HG02642 (cell line): ENCODE measurements around the gene CREM.

Experiments used
- ATAC-seq: cut with Tn5 transposase; IDR thresholded peaks from one replicate; pipeline ENCODE4 v1.9.1; 2021; ENCODE audit warnings: mild to moderate bottlenecking; ENCODE audit not compliant: unreplicated experiment, poor library complexity

Gene CREM

GRCh38 chr10:35191523-35191922 is 64.9 kb downstream of the CREM start:
- no peak for ATAC-seq

DNA sequence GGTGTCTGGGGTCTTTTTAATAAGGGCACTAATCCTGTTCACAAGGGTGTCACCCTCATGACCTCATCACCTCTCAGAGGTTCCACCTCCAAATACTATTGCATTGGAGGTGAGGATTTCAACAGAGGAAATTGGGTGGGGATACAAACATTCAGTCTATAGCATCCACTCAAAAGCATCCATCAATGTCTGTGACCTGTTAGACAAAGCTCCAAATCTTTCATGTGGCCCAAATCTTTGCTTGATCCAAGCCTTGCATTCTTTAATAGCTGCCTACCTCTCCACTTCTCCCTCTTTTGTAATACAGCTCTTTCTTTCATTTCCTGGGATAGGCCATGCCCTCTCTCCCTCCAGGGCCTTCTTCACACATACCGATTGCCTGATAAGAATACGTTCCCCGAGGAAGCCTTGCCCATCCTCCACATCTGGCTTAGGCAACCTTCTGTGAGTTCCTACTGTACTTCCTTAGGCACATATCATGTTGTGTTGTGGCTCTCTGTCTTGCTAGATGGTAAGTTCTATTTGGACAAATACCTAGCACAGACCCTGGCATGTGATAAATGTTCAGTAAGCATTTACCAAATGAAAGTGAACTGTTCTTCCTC is 66.1 kb downstream of the CREM start:
- no peak for ATAC-seq

GRCh38 chr10:35194471-35194870 is 67.8 kb downstream of the CREM start:
- ATAC-seq = no peak

- ATAC-seq = no peak
Observed at GRCh38 chr10:35194906-35195305, 68.3 kb downstream of the CREM start.

DNA sequence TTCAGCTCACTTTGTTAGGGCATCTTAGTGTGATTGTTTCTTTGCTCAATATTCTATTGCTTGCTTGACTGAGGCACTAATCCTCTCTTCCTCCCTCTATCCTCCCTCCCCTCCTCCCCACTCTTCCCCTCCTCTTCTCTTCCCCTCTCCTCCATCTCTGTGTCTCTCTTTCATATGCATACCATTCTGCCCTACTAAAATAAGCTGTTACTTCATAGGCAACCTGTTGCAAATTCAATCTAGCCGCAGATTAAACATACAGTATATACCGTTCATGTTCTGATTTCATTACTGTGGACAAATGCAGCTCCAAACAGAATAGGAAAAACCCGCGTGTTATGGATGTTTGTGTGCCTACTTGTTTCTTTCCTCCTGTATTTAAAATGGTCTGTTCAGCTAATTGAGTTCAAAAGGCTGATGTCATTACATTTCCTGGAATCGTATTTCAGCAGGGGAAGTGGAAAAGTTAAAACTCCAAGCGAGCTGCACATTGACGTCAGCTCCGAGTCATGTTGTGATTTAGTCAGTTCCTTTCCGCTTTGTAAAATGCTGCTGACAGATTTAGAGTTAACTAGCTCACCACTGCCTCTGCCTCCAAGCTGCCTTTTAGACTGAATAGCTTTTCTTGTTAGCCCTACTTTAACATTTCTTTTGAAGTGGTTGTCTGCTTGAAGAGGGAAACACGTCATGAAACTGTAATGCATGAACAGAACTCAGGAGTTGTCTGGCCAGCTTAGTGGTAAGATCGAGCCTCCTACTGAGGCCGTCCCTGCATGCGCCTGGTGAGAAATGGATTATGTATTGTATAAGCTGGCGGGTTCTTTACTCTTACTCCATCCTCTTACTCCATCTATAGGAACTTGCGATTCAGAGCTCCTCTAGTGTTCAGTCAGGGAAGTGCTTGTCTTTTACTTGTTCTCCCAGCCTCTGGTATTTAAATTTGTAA is 69.0 kb downstream of the CREM start:
- peak; percentile 97 for ATAC-seq

DNA sequence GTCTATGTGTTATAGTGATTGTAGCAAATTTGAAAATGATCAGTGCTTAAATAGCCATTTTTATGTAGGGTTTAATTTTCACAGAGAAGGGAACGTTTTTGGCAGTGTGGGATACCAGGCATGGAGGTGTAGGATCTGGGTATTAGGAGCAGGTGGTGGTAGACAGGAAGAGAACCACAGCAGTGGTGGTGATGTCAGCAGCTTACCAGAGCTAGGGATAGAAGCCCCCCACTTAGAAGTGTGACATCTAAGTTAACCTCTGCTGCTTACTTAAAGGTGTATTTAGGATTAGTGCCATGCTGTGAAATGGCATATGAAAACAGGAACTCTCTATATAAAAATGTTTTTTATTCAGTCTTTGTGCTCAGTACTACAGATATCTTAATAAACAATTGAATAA is 73.8 kb downstream of the CREM start:
- no peak for ATAC-seq

GRCh38 chr10:35201234-35201633 is 74.6 kb downstream of the CREM start:
- no peak for ATAC-seq

DNA sequence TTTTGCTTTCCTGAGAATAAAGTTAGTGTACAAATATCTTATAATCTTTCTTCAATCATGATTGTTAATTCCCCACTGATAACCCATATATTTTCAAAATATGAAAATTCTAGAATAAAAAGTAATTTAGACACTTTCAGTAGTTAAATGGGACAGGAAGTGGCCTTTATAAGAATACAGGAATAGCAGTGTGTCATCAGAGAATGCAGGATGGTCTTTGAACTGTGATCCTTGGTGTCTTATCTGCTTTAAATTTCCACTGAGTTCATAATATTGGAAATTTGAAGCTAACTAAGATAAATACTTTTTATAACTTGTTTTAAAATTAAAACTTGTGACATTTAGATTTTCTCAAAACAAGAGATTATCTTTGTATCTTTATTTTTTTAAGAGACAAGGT is 75.4 kb downstream of the CREM start:
- no peak for ATAC-seq

- no peak for ATAC-seq
Observed at GRCh38 chr10:35203745-35204144, 77.1 kb downstream of the CREM start.

- no peak for ATAC-seq
Observed at GRCh38 chr10:35204650-35205319, 78.1 kb downstream of the CREM start.

DNA sequence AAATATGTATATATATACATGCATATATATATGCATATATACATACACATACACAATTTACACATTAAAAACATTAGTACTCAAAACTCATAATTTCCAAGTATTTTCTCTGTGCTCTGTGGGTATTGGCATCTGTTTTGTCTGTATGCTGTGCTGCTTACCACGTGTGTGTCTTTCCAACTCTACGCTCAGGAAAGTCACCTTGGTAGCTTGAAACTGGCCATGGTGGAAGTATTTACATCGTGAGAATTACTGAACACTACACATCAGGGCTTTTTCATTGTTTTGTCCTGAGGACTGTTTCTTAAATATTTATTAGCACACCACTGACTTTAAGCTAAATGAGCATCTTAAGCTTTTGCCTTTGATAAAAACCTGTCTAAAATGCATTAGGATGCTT is 79.6 kb downstream of the CREM start:
- ATAC-seq = no peak

GRCh38 chr10:35208536-35208935 is 81.9 kb downstream of the CREM start:
- ATAC-seq = peak; percentile 87

- peak; percentile 38 for ATAC-seq
Observed at GRCh38 chr10:35208949-35209613, 82.4 kb downstream of the CREM start.

GRCh38 chr10:35210961-35211360 is 84.3 kb downstream of the CREM start:
- no peak for ATAC-seq

DNA sequence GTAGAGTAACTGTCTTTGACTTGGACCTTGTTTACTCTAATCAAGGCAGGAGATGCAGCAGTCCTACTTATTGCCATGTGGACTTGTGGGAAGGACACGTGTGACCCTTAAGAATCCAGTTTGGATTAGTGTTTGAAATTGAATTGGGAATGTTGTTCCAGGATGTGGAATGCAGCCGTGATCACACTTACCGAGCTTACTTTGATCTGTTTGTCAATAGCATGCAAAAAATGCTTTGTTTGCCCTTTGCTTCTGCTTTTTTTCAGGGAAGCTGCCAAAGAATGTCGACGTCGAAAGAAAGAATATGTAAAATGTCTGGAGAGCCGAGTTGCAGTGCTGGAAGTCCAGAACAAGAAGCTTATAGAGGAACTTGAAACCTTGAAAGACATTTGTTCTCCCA is 84.7 kb downstream of the CREM start:
- no peak for ATAC-seq

- no peak for ATAC-seq
Observed at GRCh38 chr10:35212856-35213255, 86.2 kb downstream of the CREM start.

DNA sequence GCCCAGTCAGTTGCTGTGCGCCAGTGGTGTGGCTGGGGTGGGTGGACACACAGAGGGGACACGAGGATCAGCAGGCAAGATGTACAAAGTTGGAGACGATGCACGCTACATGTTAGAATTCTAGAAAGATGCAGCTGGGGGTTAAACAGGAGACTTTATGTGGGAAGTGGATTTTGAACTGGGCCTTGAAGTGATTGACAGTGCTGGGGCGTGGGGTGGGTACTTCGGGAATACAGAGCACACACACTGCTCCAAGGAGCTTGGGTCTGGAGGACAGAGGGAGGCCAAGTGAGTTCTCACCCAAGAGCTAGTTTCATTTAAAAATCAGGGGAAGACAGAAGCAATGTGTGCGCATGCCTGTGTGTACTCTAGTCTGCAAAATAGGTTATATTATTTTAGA is 87.1 kb downstream of the CREM start:
- no peak for ATAC-seq

GRCh38 chr10:35214607-35215020 is 88.0 kb downstream of the CREM start:
- no peak for ATAC-seq

DNA sequence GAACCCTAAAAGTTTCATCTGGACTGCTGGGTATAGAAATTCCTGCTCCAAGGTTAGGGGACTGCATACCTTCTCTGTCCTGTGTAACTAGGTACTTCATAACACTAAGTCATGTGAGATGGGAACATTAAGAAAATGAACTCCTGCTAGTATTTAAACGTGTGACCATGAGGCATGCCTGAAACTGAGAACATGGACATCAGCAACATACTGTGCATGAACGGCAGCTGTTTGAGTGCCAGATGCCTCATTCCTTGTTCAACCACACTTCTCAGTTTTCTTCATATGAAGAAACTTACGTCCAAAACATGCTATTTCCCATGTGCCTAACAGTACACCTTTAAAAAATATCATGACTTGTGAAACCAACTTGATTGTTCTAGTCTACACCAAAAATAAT is 88.5 kb downstream of the CREM start:
- ATAC-seq = no peak

- no peak for ATAC-seq
Observed at GRCh38 chr10:35216303-35216905, 89.8 kb downstream of the CREM start.
